ENCODE results near the gene SCYL2. TPM values are rescaled to one million over a fixed set of nuclear protein-coding genes. Genes with fewer than 3 reads are reported as not detected.

The SCYL2 gene
- total RNA-seq, 1 experiment from 2014 or later = 37.1 TPM

DNA sequence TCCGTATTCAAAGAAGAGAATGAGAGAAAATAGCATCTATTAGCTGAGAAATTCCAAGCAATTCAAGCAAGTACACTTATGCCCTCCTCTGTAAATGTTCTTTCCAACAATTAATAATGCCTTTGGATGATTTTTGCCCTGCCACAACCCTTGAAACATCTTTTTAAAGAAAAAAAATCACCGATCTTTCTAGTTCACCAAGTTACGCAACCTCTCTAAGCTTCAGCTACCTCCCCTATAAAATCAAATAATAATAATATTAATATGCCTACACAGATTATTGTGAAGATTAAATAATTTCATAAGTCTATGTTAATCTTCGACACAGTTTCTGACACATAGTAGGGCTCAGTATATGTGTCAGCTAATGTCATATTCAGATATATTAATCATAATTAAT, 19.2 kb upstream of the SCYL2 start:
- Mint-ChIP-seq H3K9me3 (no peaks in the 10 kb centered on the region), H3K27ac (no peak overlapping the region), H3K36me3 (no peaks in the 10 kb centered on the region; the same call in 1 of the 2 replicates), H3K27me3 (ENCODE audit: low read depth) (no peaks in the 10 kb centered on the region), H3K4me3 (no peak overlapping the region), H3K4me1 (no peaks in the 10 kb centered on the region)
- CTCF ChIA-PET = no interaction called here
- TF ChIP-seq ZNF416 (CRISPR knock-in tag; IDR thresholded peaks at IDR 0.05) (no peak), EMX1 (CRISPR knock-in tag; IDR thresholded peaks at IDR 0.05) (no peak), GRHL2 (CRISPR knock-in tag; IDR thresholded peaks at IDR 0.05; ENCODE audit: insufficient replicate concordance, severe bottlenecking) (no peak), JUN (CRISPR knock-in tag; IDR thresholded peaks at IDR 0.05) (no peak), ELF4 (CRISPR knock-in tag; IDR thresholded peaks at IDR 0.05; ENCODE audit: low read depth) (no peak), SP1 (CRISPR knock-in tag; conservative IDR thresholded peaks at IDR 0.05) (no peak), MXD4 (CRISPR knock-in tag; IDR thresholded peaks at IDR 0.05; ENCODE audit: borderline replicate concordance) (no peak), ZNF219 (CRISPR knock-in tag; IDR thresholded peaks at IDR 0.05; ENCODE audit: borderline replicate concordance) (no peak), KAT7 (CRISPR knock-in tag; IDR thresholded peaks at IDR 0.05; ENCODE audit: borderline replicate concordance) (no peak), FOXJ3 (CRISPR knock-in tag; IDR thresholded peaks at IDR 0.05; ENCODE audit: borderline replicate concordance) (no peak), TEAD1 (CRISPR knock-in tag; IDR thresholded peaks at IDR 0.05) (no peak), GTF2I (CRISPR knock-in tag; conservative IDR thresholded peaks at IDR 0.05) (no peak)
- TF ChIP-seq, protein P1, sequence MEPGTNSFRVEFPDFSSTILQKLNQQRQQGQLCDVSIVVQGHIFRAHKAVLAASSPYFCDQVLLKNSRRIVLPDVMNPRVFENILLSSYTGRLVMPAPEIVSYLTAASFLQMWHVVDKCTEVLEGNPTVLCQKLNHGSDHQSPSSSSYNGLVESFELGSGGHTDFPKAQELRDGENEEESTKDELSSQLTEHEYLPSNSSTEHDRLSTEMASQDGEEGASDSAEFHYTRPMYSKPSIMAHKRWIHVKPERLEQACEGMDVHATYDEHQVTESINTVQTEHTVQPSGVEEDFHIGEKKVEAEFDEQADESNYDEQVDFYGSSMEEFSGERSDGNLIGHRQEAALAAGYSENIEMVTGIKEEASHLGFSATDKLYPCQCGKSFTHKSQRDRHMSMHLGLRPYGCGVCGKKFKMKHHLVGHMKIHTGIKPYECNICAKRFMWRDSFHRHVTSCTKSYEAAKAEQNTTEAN (CRISPR knock-in tag; IDR thresholded peaks at IDR 0.05) = no peak
- TF ChIP-seq, protein P2, sequence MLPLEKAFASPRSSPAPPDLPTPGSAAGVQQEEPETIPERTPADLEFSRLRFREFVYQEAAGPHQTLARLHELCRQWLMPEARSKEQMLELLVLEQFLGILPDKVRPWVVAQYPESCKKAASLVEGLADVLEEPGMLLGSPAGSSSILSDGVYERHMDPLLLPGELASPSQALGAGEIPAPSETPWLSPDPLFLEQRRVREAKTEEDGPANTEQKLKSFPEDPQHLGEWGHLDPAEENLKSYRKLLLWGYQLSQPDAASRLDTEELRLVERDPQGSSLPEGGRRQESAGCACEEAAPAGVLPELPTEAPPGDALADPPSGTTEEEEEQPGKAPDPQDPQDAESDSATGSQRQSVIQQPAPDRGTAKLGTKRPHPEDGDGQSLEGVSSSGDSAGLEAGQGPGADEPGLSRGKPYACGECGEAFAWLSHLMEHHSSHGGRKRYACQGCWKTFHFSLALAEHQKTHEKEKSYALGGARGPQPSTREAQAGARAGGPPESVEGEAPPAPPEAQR (CRISPR knock-in tag; IDR thresholded peaks at IDR 0.05) = no peak
- TF ChIP-seq, protein P3, sequence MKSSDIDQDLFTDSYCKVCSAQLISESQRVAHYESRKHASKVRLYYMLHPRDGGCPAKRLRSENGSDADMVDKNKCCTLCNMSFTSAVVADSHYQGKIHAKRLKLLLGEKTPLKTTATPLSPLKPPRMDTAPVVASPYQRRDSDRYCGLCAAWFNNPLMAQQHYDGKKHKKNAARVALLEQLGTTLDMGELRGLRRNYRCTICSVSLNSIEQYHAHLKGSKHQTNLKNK (CRISPR knock-in tag; IDR thresholded peaks at IDR 0.05) = no peak
- TF ChIP-seq, protein P4, sequence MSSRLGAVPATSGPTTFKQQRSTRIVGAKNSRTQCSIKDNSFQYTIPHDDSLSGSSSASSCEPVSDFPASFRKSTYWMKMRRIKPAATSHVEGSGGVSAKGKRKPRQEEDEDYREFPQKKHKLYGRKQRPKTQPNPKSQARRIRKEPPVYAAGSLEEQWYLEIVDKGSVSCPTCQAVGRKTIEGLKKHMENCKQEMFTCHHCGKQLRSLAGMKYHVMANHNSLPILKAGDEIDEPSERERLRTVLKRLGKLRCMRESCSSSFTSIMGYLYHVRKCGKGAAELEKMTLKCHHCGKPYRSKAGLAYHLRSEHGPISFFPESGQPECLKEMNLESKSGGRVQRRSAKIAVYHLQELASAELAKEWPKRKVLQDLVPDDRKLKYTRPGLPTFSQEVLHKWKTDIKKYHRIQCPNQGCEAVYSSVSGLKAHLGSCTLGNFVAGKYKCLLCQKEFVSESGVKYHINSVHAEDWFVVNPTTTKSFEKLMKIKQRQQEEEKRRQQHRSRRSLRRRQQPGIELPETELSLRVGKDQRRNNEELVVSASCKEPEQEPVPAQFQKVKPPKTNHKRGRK (CRISPR knock-in tag; IDR thresholded peaks at IDR 0.05; ENCODE audit: borderline replicate concordance) = no peak
- TF ChIP-seq, protein P5, sequence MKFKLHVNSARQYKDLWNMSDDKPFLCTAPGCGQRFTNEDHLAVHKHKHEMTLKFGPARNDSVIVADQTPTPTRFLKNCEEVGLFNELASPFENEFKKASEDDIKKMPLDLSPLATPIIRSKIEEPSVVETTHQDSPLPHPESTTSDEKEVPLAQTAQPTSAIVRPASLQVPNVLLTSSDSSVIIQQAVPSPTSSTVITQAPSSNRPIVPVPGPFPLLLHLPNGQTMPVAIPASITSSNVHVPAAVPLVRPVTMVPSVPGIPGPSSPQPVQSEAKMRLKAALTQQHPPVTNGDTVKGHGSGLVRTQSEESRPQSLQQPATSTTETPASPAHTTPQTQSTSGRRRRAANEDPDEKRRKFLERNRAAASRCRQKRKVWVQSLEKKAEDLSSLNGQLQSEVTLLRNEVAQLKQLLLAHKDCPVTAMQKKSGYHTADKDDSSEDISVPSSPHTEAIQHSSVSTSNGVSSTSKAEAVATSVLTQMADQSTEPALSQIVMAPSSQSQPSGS (CRISPR knock-in tag; IDR thresholded peaks at IDR 0.05; ENCODE audit: borderline replicate concordance, low read depth) = no peak
- ATAC-seq (no peak), DNase-seq (ENCODE audit: low spot score) (no peak)
- POLR2A ChIA-PET = no interaction called here

DNA sequence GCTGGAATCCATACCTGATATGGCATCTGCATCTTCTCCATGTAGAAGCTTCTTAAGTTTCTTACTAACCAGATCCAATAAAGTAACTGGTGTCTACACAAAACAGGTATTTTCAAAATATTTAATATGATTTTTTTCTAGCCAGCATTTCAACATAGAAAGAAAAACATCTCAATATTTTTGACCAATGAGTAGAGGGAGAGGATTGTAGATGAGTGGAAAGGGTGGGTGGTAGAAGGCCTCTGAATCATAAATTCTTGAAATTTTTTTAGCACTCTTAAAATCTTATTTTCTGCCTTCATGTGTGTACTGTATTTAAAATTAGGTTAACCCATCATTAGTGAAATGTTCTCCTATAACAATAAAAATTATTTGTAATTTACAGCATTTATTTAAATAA, 18.1 kb upstream of the SCYL2 start:
- Mint-ChIP-seq H3K36me3 (no peaks in the 10 kb centered on the region; the same call in 1 of the 2 replicates), H3K4me3 (no peak overlapping the region), H3K27ac (no peak overlapping the region), H3K9me3 (no peaks in the 10 kb centered on the region), H3K4me1 (no peaks in the 10 kb centered on the region), H3K27me3 (ENCODE audit: low read depth) (no peaks in the 10 kb centered on the region)
- POLR2A ChIA-PET = no interaction called here
- CTCF ChIA-PET = no interaction called here
- ATAC-seq = no peak
- no peak for DNase-seq (ENCODE audit: low spot score)
- TF ChIP-seq JAZF1 (CRISPR knock-in tag; IDR thresholded peaks at IDR 0.05) (no peak), CREM (CRISPR knock-in tag; IDR thresholded peaks at IDR 0.05) (no peak), TCF7 (CRISPR knock-in tag; IDR thresholded peaks at IDR 0.05; ENCODE audit: low read depth) (no peak)
- TF ChIP-seq, protein P6, sequence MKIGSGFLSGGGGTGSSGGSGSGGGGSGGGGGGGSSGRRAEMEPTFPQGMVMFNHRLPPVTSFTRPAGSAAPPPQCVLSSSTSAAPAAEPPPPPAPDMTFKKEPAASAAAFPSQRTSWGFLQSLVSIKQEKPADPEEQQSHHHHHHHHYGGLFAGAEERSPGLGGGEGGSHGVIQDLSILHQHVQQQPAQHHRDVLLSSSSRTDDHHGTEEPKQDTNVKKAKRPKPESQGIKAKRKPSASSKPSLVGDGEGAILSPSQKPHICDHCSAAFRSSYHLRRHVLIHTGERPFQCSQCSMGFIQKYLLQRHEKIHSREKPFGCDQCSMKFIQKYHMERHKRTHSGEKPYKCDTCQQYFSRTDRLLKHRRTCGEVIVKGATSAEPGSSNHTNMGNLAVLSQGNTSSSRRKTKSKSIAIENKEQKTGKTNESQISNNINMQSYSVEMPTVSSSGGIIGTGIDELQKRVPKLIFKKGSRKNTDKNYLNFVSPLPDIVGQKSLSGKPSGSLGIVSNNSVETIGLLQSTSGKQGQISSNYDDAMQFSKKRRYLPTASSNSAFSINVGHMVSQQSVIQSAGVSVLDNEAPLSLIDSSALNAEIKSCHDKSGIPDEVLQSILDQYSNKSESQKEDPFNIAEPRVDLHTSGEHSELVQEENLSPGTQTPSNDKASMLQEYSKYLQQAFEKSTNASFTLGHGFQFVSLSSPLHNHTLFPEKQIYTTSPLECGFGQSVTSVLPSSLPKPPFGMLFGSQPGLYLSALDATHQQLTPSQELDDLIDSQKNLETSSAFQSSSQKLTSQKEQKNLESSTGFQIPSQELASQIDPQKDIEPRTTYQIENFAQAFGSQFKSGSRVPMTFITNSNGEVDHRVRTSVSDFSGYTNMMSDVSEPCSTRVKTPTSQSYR (CRISPR knock-in tag; IDR thresholded peaks at IDR 0.05) = no peak
- TF ChIP-seq, protein P7, sequence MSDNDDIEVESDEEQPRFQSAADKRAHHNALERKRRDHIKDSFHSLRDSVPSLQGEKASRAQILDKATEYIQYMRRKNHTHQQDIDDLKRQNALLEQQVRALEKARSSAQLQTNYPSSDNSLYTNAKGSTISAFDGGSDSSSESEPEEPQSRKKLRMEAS (CRISPR knock-in tag; IDR thresholded peaks at IDR 0.05) = no peak
- TF ChIP-seq, protein P8, sequence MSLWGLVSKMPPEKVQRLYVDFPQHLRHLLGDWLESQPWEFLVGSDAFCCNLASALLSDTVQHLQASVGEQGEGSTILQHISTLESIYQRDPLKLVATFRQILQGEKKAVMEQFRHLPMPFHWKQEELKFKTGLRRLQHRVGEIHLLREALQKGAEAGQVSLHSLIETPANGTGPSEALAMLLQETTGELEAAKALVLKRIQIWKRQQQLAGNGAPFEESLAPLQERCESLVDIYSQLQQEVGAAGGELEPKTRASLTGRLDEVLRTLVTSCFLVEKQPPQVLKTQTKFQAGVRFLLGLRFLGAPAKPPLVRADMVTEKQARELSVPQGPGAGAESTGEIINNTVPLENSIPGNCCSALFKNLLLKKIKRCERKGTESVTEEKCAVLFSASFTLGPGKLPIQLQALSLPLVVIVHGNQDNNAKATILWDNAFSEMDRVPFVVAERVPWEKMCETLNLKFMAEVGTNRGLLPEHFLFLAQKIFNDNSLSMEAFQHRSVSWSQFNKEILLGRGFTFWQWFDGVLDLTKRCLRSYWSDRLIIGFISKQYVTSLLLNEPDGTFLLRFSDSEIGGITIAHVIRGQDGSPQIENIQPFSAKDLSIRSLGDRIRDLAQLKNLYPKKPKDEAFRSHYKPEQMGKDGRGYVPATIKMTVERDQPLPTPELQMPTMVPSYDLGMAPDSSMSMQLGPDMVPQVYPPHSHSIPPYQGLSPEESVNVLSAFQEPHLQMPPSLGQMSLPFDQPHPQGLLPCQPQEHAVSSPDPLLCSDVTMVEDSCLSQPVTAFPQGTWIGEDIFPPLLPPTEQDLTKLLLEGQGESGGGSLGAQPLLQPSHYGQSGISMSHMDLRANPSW (CRISPR knock-in tag; conservative IDR thresholded peaks at IDR 0.05; ENCODE audit: low read depth) = no peak

All from WTC11 (cell line).